ENCODE data around the gene BANK1.

DNA sequence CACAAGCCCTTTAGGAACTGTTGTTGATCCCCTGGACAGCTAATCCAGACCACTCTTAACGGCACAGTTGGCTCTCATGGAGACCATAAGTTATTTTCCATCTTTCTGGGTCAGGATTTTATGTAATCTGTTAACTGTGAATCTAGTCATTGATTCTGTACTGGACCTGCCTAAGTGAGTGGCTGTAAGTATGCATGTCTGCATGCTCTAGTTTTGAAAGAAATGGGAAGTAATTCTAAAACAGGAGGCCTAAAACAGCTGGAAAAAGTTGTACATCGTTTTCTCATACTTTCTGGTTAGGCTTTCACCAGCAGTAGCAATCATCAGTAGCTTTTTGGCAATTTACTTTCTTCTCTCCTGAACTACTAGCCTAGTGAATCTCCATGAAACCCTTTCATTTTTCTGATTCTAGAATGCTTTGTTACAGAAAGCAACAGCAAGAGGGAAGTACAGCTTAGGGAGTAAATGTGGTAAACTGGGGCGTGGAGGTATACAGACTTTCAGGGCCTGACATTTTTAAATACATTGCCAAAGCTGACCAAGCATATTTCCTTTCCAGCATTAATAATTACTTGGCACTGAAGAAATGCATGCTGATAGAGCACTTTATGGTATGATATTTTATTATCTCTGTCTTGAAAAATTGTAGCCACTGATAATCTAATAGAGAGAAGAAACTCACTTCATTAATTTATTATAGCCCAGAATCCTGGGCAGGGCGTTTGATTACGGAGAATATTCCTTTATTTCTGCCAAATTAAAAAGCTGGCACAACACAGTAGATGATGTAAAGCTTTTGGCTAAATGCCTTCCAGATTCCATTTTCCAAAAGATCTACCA lies 202.7 kb downstream of the BANK1 start:
- TF ChIP-seq MAX (IDR thresholded peaks at IDR 0.05) (no peak), SIN3A (conservative IDR thresholded peaks at IDR 0.05 in 1 of 2, IDR thresholded peaks at IDR 0.05 in 1 of 2; ENCODE audit: low read depth in 1 of 2, low read length in 2 of 2) (no peak), CBX5 (IDR thresholded peaks at IDR 0.05; ENCODE audit: low read depth, low read length) (no peak)
- TF ChIP-seq, protein P1, sequence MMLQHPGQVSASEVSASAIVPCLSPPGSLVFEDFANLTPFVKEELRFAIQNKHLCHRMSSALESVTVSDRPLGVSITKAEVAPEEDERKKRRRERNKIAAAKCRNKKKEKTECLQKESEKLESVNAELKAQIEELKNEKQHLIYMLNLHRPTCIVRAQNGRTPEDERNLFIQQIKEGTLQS (IDR thresholded peaks at IDR 0.05; ENCODE audit: insufficient read depth, low read depth, low read length), result no peak
